Ishikawa (cell line): ENCODE data around the gene PER1.

Experiments
- CEBPB ChIP-seq: IDR thresholded peaks from 2 replicates; pipeline ENCODE4 v1.6.1; 2012
- CREB1 ChIP-seq: IDR thresholded peaks from 2 replicates; pipeline ENCODE4 v1.6.1; 2012; ENCODE audit warnings: low read depth
- EGR1 ChIP-seq: IDR thresholded peaks from 2 replicates; pipeline ENCODE4 v1.6.1; 2012
- EP300 ChIP-seq: IDR thresholded peaks from 2 replicates; pipeline ENCODE4 v1.6.1; 2012; ENCODE audit warnings: borderline replicate concordance
- FOXM1 ChIP-seq: IDR thresholded peaks from 2 replicates; pipeline ENCODE4 v1.6.1; 2012; ENCODE audit warnings: low read depth, borderline replicate concordance
- RAD21 ChIP-seq: IDR thresholded peaks from 2 replicates; pipeline ENCODE4 v1.6.1; 2012; ENCODE audit warnings: low read depth
- REST ChIP-seq: IDR thresholded peaks from 2 replicates; pipeline ENCODE4 v1.6.1; 2012; ENCODE audit warnings: low read depth, mild to moderate bottlenecking
- TAF1 ChIP-seq: IDR thresholded peaks from 2 replicates; pipeline ENCODE4 v1.6.1; 2012; ENCODE audit warnings: low read depth, mild to moderate bottlenecking
- TCF12 ChIP-seq: IDR thresholded peaks from 2 replicates; pipeline ENCODE4 v1.6.1; 2012; ENCODE audit warnings: low read depth
- TEAD4 ChIP-seq: IDR thresholded peaks from 2 replicates; pipeline ENCODE4 v1.6.1; 2012
- YY1 ChIP-seq: IDR thresholded peaks from 2 replicates; pipeline ENCODE4 v1.6.1; 2012; ENCODE audit warnings: low read depth
- ZBTB7A ChIP-seq: IDR thresholded peaks from 2 replicates; pipeline ENCODE4 v1.6.1; 2012; ENCODE audit warnings: low read depth
- TF ChIP-seq, protein P1 (sequence below): IDR thresholded peaks from 2 replicates; pipeline ENCODE4 v1.6.1; 2012

- TF ChIP-seq EP300 (no peak), TCF12 (no peak), FOXM1 (no peak), CREB1 (no peak), REST (no peak), TAF1 (no peak), EGR1 (no peak), CEBPB (no peak), TEAD4 (no peak), RAD21 (no peak), YY1 (no peak), ZBTB7A (no peak)
- TF ChIP-seq, protein P1, sequence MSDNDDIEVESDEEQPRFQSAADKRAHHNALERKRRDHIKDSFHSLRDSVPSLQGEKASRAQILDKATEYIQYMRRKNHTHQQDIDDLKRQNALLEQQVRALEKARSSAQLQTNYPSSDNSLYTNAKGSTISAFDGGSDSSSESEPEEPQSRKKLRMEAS: no peak
These were observed 18.8 kb downstream of the PER1 start for GRCh38 chr17:8133399-8133798.
